Measurements from ENCODE around the gene MCM9. TPM values are rescaled to one million over a fixed set of nuclear protein-coding genes. Genes with fewer than 3 reads are reported as not detected.

MCM9 gene
- total and polyA plus RNA-seq, 2 of the 4 experiments (the other 2 are of a cell fraction): 3.5 to 7.2 TPM

DNA sequence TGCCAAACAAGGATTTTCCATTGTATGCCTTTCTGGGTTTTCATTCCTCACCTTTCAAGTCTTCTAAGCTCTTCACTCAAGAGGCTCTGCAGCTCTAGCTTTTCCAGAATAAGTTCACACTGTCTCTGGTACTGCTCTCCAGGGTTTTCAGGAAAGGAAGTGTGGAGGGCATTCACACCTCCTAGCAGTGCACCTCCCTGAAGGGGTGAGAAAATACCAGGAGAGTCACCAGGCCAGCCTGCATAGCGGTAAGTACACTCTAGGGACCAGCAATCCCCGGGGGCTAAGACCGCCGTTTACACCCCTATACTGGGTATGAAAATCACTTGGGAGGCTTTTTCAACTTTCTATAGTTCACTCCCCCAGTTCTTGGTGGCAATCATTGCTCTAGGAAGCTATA lies 108.9 kb downstream of the MCM9 start:
- in situ Hi-C loops (cut with MboI; ENCODE audit: low sequenced_read_pairs): no loop called here
- Histone ChIP-seq H4K20me1 (ENCODE audit: insufficient read depth, low read length) (no peaks in the 10 kb centered on the region), H3K14ac (replicated peaks; ENCODE audit: low read depth, low read length) (no peak overlapping the region), H3K4ac (ENCODE audit: low read depth, low read length) (no peak overlapping the region), H3K36me3 (ENCODE audit: control insufficient read depth, insufficient read depth, low read length) (peaks cover 12% of the 10 kb centered on the region), H3K9me1 (ENCODE audit: insufficient read depth, low read length) (no peaks in the 10 kb centered on the region), H3K9ac (ENCODE audit: low read depth, low read length) (no peak overlapping the region), H3K4me3 (ENCODE audit: insufficient read depth, low read depth, low read length) (no peak overlapping the region), H3K4me2 (ENCODE audit: low read depth, low read length) (no peak overlapping the region), H2BK20ac (ENCODE audit: low read depth, low read length) (no peak overlapping the region), H3K27me3 (ENCODE audit: control insufficient read depth, insufficient read depth, low read length) (no peaks in the 10 kb centered on the region), H2BK15ac (ENCODE audit: low read depth, low read length) (no peak overlapping the region), H2BK5ac (ENCODE audit: low read depth, low read length, poor library complexity, severe bottlenecking) (no peak overlapping the region), H3K9me3 (ENCODE audit: control insufficient read depth, insufficient read depth, low read length) (no peaks in the 10 kb centered on the region), H3K27ac (ENCODE audit: insufficient read depth, low read length) (no peak overlapping the region), H2BK120ac (ENCODE audit: low read depth, low read length) (no peak overlapping the region), H3K56ac (ENCODE audit: extremely low read depth, insufficient read depth, low read length) (no peak overlapping the region), H4K91ac (ENCODE audit: insufficient read depth, low read depth, low read length) (no peak overlapping the region), H2AK9ac (replicated peaks; ENCODE audit: low read depth, low read length, poor library complexity) (no peak overlapping the region), H2AFZ (replicated peaks; ENCODE audit: low read length, poor library complexity) (no peak overlapping the region), H3K4me1 (ENCODE audit: control insufficient read depth, insufficient read depth, low read length) (no peaks in the 10 kb centered on the region), H3K18ac (ENCODE audit: low read depth, low read length) (no peak overlapping the region), H3K23ac (ENCODE audit: low read depth, low read length) (no peak overlapping the region), H4K5ac (ENCODE audit: low read depth, low read length) (no peak overlapping the region), H3K79me1 (ENCODE audit: low read depth in 1 of 2, low read length in 2 of 2) (no peaks in the 10 kb centered on the region; a peak in 1 of 4 replicates), H2AK5ac (ENCODE audit: low read depth, low read length) (no peak overlapping the region), H4K8ac (ENCODE audit: low read depth in 2 of 2, low read length in 2 of 2) (no peak overlapping the region)
- TF ChIP-seq, protein P1, sequence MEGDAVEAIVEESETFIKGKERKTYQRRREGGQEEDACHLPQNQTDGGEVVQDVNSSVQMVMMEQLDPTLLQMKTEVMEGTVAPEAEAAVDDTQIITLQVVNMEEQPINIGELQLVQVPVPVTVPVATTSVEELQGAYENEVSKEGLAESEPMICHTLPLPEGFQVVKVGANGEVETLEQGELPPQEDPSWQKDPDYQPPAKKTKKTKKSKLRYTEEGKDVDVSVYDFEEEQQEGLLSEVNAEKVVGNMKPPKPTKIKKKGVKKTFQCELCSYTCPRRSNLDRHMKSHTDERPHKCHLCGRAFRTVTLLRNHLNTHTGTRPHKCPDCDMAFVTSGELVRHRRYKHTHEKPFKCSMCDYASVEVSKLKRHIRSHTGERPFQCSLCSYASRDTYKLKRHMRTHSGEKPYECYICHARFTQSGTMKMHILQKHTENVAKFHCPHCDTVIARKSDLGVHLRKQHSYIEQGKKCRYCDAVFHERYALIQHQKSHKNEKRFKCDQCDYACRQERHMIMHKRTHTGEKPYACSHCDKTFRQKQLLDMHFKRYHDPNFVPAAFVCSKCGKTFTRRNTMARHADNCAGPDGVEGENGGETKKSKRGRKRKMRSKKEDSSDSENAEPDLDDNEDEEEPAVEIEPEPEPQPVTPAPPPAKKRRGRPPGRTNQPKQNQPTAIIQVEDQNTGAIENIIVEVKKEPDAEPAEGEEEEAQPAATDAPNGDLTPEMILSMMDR (conservative IDR thresholded peaks at IDR 0.05; ENCODE audit: low read depth, low read length): no peak
- TF ChIP-seq RFX5 (IDR thresholded peaks at IDR 0.05; ENCODE audit: low read depth, low read length) (no peak), MXI1 (IDR thresholded peaks at IDR 0.05; ENCODE audit: borderline replicate concordance, low read depth, low read length) (no peak), FOS (IDR thresholded peaks at IDR 0.05; ENCODE audit: low read depth, low read length) (no peak), CEBPB (IDR thresholded peaks at IDR 0.05; ENCODE audit: low read depth, low read length) (no peak), SMC3 (IDR thresholded peaks at IDR 0.05; ENCODE audit: low read depth, low read length) (no peak), MAZ (IDR thresholded peaks at IDR 0.05; ENCODE audit: borderline replicate concordance, low read depth, low read length) (no peak), NFE2L2 (IDR thresholded peaks at IDR 0.05; ENCODE audit: low read depth, low read length) (no peak), RAD21 (IDR thresholded peaks at IDR 0.05; ENCODE audit: low read length) (no peak), CHD1 (IDR thresholded peaks at IDR 0.05; ENCODE audit: low read depth, low read length) (no peak)
- TF ChIP-seq, protein P2, sequence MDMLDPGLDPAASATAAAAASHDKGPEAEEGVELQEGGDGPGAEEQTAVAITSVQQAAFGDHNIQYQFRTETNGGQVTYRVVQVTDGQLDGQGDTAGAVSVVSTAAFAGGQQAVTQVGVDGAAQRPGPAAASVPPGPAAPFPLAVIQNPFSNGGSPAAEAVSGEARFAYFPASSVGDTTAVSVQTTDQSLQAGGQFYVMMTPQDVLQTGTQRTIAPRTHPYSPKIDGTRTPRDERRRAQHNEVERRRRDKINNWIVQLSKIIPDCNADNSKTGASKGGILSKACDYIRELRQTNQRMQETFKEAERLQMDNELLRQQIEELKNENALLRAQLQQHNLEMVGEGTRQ (IDR thresholded peaks at IDR 0.05; ENCODE audit: low read depth, low read length): no peak
- ChIA-PET CTCF (no interaction called here), POLR2A (ENCODE audit: unreplicated experiment) (no interaction called here)
- DNase-seq (no peak), ATAC-seq (ENCODE audit: low read depth) (no peak)
- intact Hi-C loops (cut with micrococcal nuclease): no loop called here
- dilution Hi-C loops (cut with HindIII; ENCODE audit: low sequenced_read_pairs, unreplicated experiment): no loop called here
- BruUV-seq (replicated peaks): no TSS peak
- no CpG with 5 or more reads among the region's 4 CpGs for WGBS, 2 experiments (ENCODE audit: extremely low coverage in 2 of 2, insufficient read length in 1 of 2)

Measured in IMR-90 (cell line).